Measurements from ENCODE around the gene EXOC7.

Gene EXOC7

DNA sequence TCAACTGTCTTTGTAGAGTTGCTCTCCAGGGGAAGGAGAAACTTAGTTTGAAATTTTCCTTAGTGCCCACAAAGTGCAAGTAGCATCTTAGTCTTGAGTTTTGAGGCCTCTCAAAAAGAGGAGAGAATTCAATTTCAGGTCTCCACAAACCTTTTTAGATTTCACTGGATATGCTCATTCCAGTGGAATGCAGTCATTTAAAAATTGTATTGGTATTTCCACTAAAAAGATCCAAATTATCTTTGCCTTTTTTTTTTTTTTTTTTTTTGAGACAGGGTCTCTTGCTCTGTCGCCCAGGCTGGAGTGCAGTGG, 44.4 kb upstream of the EXOC7 start:
- TF ChIP-seq, protein P1, sequence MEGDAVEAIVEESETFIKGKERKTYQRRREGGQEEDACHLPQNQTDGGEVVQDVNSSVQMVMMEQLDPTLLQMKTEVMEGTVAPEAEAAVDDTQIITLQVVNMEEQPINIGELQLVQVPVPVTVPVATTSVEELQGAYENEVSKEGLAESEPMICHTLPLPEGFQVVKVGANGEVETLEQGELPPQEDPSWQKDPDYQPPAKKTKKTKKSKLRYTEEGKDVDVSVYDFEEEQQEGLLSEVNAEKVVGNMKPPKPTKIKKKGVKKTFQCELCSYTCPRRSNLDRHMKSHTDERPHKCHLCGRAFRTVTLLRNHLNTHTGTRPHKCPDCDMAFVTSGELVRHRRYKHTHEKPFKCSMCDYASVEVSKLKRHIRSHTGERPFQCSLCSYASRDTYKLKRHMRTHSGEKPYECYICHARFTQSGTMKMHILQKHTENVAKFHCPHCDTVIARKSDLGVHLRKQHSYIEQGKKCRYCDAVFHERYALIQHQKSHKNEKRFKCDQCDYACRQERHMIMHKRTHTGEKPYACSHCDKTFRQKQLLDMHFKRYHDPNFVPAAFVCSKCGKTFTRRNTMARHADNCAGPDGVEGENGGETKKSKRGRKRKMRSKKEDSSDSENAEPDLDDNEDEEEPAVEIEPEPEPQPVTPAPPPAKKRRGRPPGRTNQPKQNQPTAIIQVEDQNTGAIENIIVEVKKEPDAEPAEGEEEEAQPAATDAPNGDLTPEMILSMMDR (IDR thresholded peaks at IDR 0.05; ENCODE audit: low read depth, low read length), result no peak
- DNase-seq (ENCODE audit: extremely low read depth, low read depth), result no peak

- DNase-seq (ENCODE audit: extremely low read depth, low read depth), result peak; percentile 4
- TF ChIP-seq, protein P1 (IDR thresholded peaks at IDR 0.05; ENCODE audit: low read depth, low read length), result peak; percentile 64
Measured at GRCh38 chr17:76147211-76148014, 43.8 kb upstream of the EXOC7 start.

DNA sequence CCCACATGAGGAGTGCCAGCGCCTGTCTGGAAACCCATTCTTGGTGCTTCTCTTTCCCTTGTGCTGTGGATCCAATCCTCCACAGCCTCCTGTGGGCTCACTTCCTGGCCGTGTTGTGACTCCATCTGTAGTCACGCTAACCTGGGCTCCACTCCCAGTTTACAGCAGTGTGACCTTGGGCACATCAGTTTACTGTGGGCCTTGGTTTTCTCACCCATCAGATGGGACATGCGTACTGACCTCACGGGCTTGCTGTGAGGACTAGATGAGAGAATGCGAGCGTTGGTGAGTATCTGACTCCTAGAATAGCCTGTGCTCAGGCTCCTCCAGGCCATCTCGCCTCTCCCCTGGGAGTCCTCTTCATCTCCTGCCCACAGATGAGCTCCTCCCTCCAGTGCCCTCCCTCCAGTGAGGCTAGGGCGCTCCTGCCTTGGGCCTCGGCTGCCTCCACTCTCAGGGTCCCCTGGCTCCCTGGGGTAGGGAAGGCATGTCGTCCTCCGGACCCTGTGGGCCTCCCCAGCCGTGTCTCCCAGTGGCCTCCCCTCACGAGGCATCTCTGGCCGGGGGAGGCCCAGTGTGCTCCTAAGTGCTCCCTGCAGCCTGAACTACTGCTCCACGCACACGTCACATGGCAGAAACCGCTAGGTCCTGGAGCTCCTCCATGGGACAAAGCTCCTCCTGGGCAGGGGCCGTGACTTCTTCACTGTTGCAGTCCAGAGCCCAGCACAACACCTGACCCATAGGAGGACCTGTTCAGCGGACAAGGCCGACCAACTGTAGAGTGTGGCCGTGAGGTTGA, 42.7 kb upstream of the EXOC7 start:
- no peak for DNase-seq (ENCODE audit: extremely low read depth, low read depth)
- TF ChIP-seq, protein P1 (IDR thresholded peaks at IDR 0.05; ENCODE audit: low read depth, low read length), result no peak

GRCh38 chr17:76145231-76146052, 41.9 kb upstream of the EXOC7 start:
- TF ChIP-seq, protein P1 (IDR thresholded peaks at IDR 0.05; ENCODE audit: low read depth, low read length), result no peak
- DNase-seq (ENCODE audit: extremely low read depth, low read depth), result no peak

GRCh38 chr17:76142585-76143041, 39.0 kb upstream of the EXOC7 start:
- DNase-seq (ENCODE audit: extremely low read depth, low read depth), result no peak
- TF ChIP-seq, protein P1 (IDR thresholded peaks at IDR 0.05; ENCODE audit: low read depth, low read length), result no peak

DNA sequence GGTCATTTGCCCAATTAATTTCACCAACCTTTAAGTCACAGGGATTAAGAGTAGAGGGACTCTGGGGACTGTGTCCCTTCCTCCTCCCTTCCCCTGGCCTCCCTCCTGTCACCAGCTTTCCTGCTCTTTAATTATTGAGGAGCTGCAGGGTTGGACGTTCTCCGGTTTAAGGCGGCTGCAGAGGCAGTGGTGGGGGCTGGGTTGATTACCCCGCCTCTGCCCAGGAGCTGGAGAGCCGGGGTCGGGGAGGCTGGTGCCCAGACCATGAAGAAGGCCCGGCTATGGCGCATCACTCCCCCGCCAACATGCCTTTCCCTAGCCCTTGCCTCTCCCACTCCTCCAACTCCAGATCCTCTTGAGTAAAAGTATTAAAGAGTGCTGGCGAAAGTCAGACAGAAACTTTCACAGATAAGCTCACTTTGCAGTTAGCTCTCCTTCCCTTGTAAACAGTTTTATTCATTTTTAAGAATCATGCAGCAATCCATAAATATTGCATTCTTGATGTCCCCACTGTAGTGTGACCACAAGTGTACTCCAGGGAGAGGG, 38.5 kb upstream of the EXOC7 start:
- TF ChIP-seq, protein P1 (IDR thresholded peaks at IDR 0.05; ENCODE audit: low read depth, low read length), result no peak
- no peak for DNase-seq (ENCODE audit: extremely low read depth, low read depth)
